HG03571 (cell line): Measurements from ENCODE around the gene PARP1.
"Not testable (repeated sequence)": the region's sequence is repeated elsewhere in the genome, so short reads cannot be mapped to it uniquely, and the experiment has no call there.

Experiments used
- ATAC-seq: cut with Tn5 transposase; IDR thresholded peaks from one replicate; pipeline ENCODE4 v1.9.1; 2021; ENCODE audit not compliant: unreplicated experiment

The PARP1 gene

GRCh38 chr1:226355669-226356551 is 52.0 kb downstream of the PARP1 start:
- ATAC-seq, result no peak

GRCh38 chr1:226355016-226355415 is 52.9 kb downstream of the PARP1 start:
- ATAC-seq, result no peak

- no peak for ATAC-seq
Measured at GRCh38 chr1:226353698-226354525, 54.0 kb downstream of the PARP1 start.

DNA sequence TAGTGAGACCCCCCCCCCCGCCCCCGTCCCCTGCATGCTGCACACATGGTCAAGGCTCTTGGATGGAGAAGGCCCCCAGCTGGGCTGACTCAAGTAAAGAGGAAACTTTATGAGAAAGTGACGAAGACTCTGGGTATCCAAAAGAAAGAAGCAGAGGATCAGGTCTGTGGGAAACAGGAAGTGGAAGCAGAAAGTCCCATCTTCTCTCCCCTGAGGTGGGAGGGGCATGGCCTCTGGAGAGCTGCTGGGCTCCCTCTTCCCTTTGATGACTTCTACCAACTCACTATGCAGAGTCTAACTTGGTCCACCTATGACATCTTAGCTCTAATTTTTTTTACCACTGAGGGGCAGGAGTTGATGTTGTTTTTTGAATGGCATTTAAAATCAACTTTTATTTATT is 56.2 kb downstream of the PARP1 start:
- no peak for ATAC-seq

DNA sequence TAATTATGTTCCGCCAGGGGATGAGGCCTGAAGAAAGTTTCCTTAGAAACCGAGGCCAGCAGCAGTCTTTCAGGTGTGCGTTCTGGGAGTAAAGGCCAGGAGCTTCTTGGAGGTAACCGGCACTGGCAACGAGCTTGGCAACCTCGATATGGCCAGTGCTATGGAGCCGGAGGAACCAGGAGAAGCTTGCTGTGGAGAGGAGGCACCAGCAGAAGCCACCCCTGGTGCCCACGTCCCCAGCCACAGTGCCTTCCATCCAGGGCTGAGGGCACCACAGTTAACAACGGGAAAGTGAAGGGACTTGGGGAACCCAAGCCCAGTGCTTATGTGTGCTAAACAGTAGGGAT is 57.4 kb downstream of the PARP1 start:
- no peak for ATAC-seq

DNA sequence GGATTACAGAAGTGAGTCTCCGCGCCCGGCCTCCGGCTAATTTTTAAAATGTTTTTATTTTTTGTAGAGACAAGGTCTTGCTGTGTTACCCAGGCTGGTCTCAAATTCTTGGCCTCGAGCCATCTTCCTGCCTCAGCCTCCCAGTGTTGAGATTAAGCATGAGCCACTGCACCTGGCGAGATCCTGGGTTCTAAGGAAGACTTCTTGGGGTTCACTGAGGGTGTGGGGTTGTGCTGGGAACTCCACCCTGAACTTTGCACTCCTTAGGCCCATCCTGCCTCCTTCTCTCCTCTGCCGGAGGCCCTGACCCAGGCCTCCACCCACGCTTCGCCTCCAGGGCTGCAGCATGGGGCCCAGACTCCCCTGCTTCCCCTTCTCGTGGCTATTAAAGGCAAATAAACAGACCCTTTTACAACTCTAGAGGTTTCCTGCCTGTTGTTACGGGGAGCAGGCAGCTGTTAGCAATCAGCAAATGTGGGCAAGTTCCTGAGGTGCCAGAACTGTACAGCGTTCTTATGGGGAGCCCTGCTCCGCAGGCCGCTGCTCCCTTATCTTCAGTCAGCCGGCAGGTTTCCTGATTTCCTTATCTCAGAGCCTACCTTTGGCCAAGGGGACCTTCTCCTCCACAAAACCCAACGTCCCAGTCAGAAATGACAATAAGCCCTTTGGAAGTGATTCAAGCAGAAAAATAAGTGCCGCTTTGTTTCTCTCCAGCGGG is 57.9 kb downstream of the PARP1 start:
- peak; percentile 51 for ATAC-seq

DNA sequence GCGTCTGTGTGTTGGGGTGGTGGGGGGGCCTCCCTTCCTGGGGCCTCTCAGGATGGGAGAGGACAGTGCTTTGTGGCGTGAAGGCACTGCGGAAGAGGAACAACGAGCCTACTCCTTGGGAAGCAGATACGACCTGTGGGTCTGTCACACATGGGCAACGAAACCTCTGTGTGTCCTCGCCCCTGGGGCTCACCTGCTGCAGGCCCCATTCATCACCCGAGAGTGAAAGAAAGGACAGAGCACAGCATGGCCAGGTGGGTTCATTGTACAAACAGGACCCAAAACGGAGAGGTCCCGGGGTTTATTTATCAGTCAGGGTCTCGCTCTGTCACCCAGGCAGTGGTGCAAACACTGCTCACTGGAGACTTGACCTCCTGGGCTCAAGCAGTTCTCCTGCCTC is 58.8 kb downstream of the PARP1 start:
- ATAC-seq, result no peak

GRCh38 chr1:226344441-226345259 is 63.2 kb downstream of the PARP1 start:
- ATAC-seq, result no peak

GRCh38 chr1:226342656-226343055 is 65.2 kb downstream of the PARP1 start:
- ATAC-seq, result no peak

DNA sequence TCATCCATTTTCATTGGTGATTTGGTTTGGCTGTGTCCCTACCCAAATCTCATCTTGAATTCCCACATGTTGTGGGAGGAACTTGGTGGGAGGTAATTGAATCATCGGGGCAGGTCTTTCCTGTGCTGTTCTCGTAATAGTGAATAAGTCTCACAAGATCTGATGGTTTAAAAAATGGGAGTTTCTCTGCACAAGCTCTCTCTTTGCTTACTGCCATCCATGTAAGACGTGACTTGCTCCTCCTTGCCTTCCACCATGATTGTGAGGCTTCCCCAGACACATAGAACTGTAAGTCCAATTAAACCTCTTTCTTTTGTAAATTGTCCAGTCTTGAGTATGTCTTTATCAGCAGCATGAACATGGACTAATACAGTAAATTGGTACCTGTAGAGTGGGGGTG is 67.8 kb downstream of the PARP1 start:
- ATAC-seq, result not testable (repeated sequence)

- no peak for ATAC-seq
Measured at GRCh38 chr1:226337276-226337875, 70.5 kb downstream of the PARP1 start.

DNA sequence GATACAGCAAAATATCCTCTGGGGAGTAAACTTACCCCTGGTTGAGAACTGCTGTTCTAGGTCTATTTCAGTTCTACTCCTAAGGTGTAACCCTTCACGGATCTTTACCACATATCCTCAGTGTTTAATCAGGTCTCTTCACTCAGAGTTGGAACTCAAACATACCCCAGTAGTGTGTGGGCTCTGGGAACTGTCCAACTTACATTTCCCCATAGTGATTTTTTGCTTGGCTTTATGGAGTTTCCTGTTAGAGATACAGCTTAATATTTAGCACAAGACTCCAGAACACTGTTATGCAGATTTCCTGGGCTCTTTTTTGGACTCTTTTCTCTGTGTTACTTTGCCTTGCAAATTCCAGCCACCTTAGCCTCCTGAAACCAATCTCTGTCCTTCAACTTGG is 72.2 kb downstream of the PARP1 start:
- ATAC-seq, result no peak

GRCh38 chr1:226332947-226333346 is 74.9 kb downstream of the PARP1 start:
- no peak for ATAC-seq

DNA sequence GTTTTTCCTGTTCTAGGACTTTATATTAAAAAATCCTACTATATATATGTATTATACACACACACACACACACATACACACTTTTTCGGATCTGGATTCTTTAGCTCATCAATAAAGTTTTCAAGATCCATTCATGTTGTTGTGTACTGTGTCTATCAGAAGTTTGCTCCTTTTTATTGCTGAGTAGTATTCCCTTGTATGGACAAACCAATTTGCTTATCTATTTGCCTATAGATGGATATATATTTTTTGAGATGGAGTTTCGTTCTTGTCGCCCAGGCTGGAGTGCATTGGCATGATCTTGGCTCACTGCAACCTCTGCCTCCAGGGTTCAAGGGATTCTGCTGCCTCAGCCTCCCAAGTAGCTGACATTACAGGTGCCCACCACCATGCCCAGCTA is 78.7 kb downstream of the PARP1 start:
- ATAC-seq, result no peak

- no peak for ATAC-seq
Measured at GRCh38 chr1:226327761-226328162, 80.1 kb downstream of the PARP1 start.

GRCh38 chr1:226325178-226325577 is 82.7 kb downstream of the PARP1 start:
- ATAC-seq, result no peak

- ATAC-seq, result no peak
Measured at GRCh38 chr1:226324479-226324878, 83.4 kb downstream of the PARP1 start.

DNA sequence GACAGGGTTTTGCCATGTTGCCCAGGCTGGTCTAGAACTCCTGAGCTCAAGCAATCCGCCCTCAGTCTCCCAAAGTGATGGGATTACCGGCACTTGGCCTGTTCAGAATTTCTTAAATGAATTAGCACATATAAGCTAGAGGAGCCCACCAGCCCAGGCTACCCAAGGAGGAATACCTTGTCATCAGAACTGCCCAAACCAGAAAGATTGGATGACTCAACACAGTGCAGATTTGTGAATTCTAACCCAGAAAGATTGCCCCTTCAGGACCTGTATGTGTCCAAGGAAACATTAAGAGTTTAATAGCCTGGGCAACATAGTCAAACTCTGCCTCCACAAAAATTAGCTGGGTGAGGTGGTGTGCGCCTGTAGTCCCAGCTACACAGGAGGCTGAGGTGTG is 84.9 kb downstream of the PARP1 start:
- no peak for ATAC-seq

DNA sequence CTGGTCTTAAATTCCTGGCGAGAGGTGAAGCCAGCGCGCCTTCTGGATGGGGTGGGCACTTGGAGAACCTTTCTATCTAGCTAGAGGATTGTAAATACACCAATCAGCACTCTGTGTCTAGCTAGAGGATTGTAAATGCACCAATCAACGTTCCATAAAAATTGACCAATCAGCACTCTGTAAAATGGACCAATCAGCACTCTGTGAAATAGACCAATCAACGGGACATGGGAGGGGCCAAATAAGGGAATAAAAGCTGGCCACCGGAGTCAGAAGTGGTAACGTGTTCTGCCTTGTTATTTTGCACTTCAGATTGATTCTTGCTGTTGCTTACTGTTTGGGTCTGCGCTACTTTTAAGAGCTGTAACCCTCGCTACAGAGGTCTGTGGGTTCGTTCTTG is 87.0 kb downstream of the PARP1 start:
- ATAC-seq, result no peak

DNA sequence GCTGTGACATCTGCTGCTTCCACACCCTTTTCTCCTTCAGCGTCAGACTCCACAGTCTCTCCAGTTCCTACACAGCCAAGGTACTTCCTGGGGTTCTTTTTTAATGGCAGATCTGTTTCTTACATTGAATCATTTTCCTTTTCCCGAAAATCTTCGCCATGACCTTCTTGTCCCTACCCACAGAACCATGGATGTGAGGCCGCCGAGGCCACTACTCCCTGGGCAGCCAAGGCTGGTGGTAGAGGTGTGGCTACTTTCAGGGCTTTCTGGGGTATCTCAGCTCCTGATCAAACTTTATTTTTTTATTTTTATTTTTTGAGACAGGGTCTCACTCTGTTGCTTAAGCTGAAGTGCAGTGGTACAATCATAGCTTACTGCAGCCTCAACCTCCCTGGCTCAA is 89.4 kb downstream of the PARP1 start:
- no peak for ATAC-seq
